ENCODE data around the gene MOB1A. TPM values are rescaled to one million over a fixed set of nuclear protein-coding genes. Genes with fewer than 3 reads are reported as not detected.

MOB1A gene
- total and polyA plus RNA-seq, 10 of the 15 experiments (the other 5 are each of a cell fraction or from before 2014, with no cell fraction given): 41.2 to 232 (median 172) TPM

DNA sequence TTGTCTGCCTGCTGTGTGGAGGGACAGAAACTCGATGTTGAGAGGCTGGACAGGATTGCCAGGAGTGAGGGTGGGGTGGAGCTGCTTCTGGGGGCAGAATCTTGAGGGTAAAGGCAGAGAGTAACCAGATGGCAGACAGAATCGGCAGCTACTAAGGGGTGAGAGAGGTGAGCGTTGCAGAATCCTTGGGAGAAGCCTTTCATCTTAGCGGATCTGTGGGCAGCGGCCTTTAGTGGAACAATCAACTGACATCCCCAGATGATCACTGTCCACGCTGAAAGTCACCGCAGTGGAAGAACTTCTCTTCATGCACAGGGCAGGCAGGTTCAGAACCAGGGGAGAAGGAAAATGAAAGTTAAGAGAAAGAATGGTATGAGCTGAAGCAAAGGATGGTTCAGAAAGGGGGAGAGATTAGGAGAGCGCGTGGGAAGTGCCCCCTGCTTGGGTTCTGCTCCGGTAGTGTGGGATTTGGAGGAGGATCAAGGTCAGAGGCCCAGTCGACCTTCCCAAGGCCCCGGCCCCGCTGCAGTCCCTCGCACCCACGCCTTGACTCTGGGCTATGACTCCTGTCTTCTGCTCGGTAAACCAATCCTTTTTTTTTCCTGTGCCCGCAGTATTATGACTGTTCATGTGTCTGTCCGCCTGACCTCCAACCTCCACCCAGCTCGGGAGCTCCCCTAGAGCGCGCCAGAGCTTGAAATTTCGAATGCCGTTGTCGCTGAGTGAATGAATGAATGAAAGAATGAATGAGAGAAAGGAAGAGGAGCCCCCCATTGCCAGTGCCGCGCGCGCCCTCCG, 31.6 kb downstream of the MOB1A start:
- no peaks in the 10 kb centered on the region for H4K20me1 ChIP-seq (ENCODE audit: control insufficient read depth, insufficient read depth)
- peaks cover 1 to 7% of the 10 kb centered on the region in 2 experiments; a peak in 2 of 4 replicates for H3K36me3 ChIP-seq (ENCODE audit: control insufficient read depth in 2 of 2, insufficient read depth in 2 of 2, low read length in 1 of 2)
- H3K4me2 ChIP-seq (ENCODE audit: control insufficient read depth, insufficient read depth): peak overlapping the region; percentile 74
- H3K4me1 ChIP-seq (ENCODE audit: control insufficient read depth, insufficient read depth, low read length): peaks cover 7% of the 10 kb centered on the region
- WGBS (ENCODE audit: insufficient coverage, insufficient replicate concordance, low lambda C conversion rate, missing lambda C conversion rate): 4% methylated on average over 29 of the region's 29 CpGs
- intact Hi-C loops (cut with micrococcal nuclease; ENCODE audit: unreplicated experiment) (loop anchor here (1.0 to 10.0 kb wide), 5 partner anchors 188 to 462 kb away; no protein-coding TSS in a partner anchor), in situ Hi-C loops (cut with MboI) (no loop called here)
- ChIA-PET SMC1A (ENCODE audit: uncharacterized antibody, unreplicated experiment) (interaction anchor here (0.7 to 5.8 kb wide), 16 partner anchors 9 to 454 kb away, joined by 3 to 50 read pairs (median 5); partner anchors contain the start of genes MOB1A and STAMBP), POLR2A (interaction anchor here (0.5 to 2.5 kb wide), 5 partner anchors 22 to 323 kb away, joined by 3 to 10 read pairs (median 3); partner anchors contain the start of gene STAMBP), RAD21 (ENCODE audit: unreplicated experiment) (interaction anchor here (0.6 to 6.6 kb wide), 15 partner anchors 27 to 324 kb away, joined by 3 to 51 read pairs (median 4); partner anchors contain the start of genes MOB1A and STAMBP), CTCF (interaction anchor here (0.6 to 11.3 kb wide), 32 partner anchors 15 to 451 kb away, joined by 3 to 191 read pairs (median 4); partner anchors contain the start of genes MOB1A, MTHFD2 and STAMBP)
- ATAC-seq: peak; percentile 47
- H2AFZ ChIP-seq (ENCODE audit: control insufficient read depth, low read depth, low read length): peak overlapping the region; percentile 73
- H3K4me3 ChIP-seq: peak overlapping the region; percentile 89
- peak overlapping the region; percentile 80 for H3K9ac ChIP-seq (ENCODE audit: control insufficient read depth, insufficient read depth, low read length)
- H3K27ac ChIP-seq (ENCODE audit: control insufficient read depth, insufficient read depth): peak overlapping the region; percentile 60
- no peaks in the 10 kb centered on the region for H3K27me3 ChIP-seq (replicated peaks in 1 of 2; ENCODE audit: control insufficient read depth in 2 of 2, insufficient read depth in 2 of 2, low read length in 1 of 2)
- no peak for DNase-seq (ENCODE audit: low read depth, low spot score)
- TSS peak; percentile 44 for BruUV-seq (replicated peaks)
- no peaks in the 10 kb centered on the region for H3K9me3 ChIP-seq (replicated peaks; ENCODE audit: control insufficient read depth, insufficient read depth, low read length)
- no peak for FAIRE-seq
- peaks cover 14% of the 10 kb centered on the region for H3K79me2 ChIP-seq (ENCODE audit: control insufficient read depth, insufficient read depth, low read length)
- TF ChIP-seq, protein P1, sequence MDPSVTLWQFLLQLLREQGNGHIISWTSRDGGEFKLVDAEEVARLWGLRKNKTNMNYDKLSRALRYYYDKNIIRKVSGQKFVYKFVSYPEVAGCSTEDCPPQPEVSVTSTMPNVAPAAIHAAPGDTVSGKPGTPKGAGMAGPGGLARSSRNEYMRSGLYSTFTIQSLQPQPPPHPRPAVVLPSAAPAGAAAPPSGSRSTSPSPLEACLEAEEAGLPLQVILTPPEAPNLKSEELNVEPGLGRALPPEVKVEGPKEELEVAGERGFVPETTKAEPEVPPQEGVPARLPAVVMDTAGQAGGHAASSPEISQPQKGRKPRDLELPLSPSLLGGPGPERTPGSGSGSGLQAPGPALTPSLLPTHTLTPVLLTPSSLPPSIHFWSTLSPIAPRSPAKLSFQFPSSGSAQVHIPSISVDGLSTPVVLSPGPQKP (IDR thresholded peaks at IDR 0.05; ENCODE audit: low read depth, low read length): no peak
- TF ChIP-seq, protein P2, sequence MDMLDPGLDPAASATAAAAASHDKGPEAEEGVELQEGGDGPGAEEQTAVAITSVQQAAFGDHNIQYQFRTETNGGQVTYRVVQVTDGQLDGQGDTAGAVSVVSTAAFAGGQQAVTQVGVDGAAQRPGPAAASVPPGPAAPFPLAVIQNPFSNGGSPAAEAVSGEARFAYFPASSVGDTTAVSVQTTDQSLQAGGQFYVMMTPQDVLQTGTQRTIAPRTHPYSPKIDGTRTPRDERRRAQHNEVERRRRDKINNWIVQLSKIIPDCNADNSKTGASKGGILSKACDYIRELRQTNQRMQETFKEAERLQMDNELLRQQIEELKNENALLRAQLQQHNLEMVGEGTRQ (IDR thresholded peaks at IDR 0.05; ENCODE audit: borderline replicate concordance, low read depth, low read length): no peak
- no peak for TF ChIP-seq KLF5 (IDR thresholded peaks at IDR 0.05; ENCODE audit: partially characterized antibody)
- TF ChIP-seq TAF1 (IDR thresholded peaks at IDR 0.05; ENCODE audit: borderline replicate concordance, low read depth, low read length): no peak
- no peak for TF ChIP-seq BHLHE40 (IDR thresholded peaks at IDR 0.05; ENCODE audit: borderline replicate concordance in 1 of 2, low read depth in 2 of 2, low read length in 1 of 2)
- TF ChIP-seq IKZF2 (IDR thresholded peaks at IDR 0.05): no peak
- TF ChIP-seq CBX5 (IDR thresholded peaks at IDR 0.05; ENCODE audit: low read depth): 0 out of 2 replicates have a peak, but pooled peaks have one; percentile 9
- TF ChIP-seq SREBF1 (IDR thresholded peaks at IDR 0.05; ENCODE audit: low read length): no peak
- TF ChIP-seq, protein P3, sequence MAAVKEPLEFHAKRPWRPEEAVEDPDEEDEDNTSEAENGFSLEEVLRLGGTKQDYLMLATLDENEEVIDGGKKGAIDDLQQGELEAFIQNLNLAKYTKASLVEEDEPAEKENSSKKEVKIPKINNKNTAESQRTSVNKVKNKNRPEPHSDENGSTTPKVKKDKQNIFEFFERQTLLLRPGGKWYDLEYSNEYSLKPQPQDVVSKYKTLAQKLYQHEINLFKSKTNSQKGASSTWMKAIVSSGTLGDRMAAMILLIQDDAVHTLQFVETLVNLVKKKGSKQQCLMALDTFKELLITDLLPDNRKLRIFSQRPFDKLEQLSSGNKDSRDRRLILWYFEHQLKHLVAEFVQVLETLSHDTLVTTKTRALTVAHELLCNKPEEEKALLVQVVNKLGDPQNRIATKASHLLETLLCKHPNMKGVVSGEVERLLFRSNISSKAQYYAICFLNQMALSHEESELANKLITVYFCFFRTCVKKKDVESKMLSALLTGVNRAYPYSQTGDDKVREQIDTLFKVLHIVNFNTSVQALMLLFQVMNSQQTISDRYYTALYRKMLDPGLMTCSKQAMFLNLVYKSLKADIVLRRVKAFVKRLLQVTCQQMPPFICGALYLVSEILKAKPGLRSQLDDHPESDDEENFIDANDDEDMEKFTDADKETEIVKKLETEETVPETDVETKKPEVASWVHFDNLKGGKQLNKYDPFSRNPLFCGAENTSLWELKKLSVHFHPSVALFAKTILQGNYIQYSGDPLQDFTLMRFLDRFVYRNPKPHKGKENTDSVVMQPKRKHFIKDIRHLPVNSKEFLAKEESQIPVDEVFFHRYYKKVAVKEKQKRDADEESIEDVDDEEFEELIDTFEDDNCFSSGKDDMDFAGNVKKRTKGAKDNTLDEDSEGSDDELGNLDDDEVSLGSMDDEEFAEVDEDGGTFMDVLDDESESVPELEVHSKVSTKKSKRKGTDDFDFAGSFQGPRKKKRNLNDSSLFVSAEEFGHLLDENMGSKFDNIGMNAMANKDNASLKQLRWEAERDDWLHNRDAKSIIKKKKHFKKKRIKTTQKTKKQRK (IDR thresholded peaks at IDR 0.05; ENCODE audit: low read depth, low read length): no peak
- TF ChIP-seq, protein P4, sequence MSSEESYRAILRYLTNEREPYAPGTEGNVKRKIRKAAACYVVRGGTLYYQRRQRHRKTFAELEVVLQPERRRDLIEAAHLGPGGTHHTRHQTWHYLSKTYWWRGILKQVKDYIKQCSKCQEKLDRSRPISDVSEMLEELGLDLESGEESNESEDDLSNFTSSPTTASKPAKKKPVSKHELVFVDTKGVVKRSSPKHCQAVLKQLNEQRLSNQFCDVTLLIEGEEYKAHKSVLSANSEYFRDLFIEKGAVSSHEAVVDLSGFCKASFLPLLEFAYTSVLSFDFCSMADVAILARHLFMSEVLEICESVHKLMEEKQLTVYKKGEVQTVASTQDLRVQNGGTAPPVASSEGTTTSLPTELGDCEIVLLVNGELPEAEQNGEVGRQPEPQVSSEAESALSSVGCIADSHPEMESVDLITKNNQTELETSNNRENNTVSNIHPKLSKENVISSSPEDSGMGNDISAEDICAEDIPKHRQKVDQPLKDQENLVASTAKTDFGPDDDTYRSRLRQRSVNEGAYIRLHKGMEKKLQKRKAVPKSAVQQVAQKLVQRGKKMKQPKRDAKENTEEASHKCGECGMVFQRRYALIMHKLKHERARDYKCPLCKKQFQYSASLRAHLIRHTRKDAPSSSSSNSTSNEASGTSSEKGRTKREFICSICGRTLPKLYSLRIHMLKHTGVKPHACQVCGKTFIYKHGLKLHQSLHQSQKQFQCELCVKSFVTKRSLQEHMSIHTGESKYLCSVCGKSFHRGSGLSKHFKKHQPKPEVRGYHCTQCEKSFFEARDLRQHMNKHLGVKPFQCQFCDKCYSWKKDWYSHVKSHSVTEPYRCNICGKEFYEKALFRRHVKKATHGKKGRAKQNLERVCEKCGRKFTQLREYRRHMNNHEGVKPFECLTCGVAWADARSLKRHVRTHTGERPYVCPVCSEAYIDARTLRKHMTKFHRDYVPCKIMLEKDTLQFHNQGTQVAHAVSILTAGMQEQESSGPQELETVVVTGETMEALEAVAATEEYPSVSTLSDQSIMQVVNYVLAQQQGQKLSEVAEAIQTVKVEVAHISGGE (CRISPR knock-in tag; IDR thresholded peaks at IDR 0.05): no peak
- peak; percentile 59; the same call in 1 of the 2 replicates for TF ChIP-seq SIN3A (IDR thresholded peaks at IDR 0.05; ENCODE audit: low read depth, low read length)
- no peak for TF ChIP-seq GATAD2B (conservative IDR thresholded peaks at IDR 0.05; ENCODE audit: low read depth)

Measured in GM12878 (cell line).